GM19438 (cell line): Measurements from ENCODE around the gene INSL3.
"Not testable (repeated sequence)": the region's sequence is repeated elsewhere in the genome, so short reads cannot be mapped to it uniquely, and the experiment has no call there.

ENCODE experiments used
- ATAC-seq: cut with Tn5 transposase; IDR thresholded peaks from one replicate; pipeline ENCODE4 v1.9.1; 2021; ENCODE audit warnings: low read depth; ENCODE audit not compliant: unreplicated experiment

Gene INSL3

DNA sequence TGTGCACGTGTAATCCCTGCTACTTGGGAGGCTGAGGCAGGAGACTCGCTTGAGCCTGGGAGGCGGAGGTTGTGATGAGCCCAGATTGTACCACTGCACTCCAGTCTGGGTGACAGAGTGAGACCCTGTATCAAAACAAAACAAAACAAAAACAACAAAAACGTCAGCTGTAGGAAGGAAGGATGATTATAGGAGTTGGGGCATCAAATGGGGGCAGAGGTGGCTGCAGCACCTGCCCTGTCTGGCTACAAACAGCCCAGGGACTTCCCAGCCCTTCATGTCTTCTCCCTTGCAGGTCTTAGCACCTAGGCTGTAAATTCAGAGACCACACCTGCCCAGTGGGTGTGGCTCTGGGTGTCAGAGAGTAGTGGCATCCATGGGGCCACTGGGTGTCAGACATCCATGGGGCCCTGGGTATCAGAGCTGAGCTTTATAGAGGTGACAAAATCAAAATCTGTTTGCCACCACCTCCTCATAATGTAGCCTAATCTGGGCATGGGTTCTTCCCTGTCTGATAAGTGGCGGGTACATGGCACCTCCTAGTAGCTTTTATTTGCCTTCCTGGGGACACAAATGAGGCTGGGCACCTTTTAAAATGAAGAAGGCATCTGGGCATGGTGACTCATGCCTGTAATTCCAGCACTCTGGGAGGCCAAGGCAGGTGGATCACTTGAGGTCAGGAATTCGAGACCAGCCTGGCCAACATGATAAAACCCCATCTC is 31.1 kb downstream of the INSL3 start:
- no peak for ATAC-seq

DNA sequence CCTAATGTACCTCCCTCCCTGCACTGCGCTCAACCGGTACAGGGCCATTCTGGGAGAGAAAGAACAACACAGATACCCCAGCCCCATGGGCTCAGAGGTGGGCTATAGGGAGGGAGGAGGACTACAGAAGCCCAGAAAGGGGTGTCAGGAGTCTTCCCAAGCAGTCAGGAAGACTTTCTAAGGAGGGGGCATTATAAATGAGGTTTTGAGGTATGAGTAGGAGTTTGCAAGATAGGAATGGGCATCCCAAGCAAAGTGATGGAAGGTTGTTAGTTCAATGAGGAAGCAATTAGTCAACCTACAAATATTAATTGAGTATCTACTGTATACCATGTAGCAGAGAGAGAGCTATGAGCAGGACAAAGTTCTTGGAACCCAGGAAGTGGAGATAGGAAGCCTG is 32.7 kb downstream of the INSL3 start:
- no peak for ATAC-seq

DNA sequence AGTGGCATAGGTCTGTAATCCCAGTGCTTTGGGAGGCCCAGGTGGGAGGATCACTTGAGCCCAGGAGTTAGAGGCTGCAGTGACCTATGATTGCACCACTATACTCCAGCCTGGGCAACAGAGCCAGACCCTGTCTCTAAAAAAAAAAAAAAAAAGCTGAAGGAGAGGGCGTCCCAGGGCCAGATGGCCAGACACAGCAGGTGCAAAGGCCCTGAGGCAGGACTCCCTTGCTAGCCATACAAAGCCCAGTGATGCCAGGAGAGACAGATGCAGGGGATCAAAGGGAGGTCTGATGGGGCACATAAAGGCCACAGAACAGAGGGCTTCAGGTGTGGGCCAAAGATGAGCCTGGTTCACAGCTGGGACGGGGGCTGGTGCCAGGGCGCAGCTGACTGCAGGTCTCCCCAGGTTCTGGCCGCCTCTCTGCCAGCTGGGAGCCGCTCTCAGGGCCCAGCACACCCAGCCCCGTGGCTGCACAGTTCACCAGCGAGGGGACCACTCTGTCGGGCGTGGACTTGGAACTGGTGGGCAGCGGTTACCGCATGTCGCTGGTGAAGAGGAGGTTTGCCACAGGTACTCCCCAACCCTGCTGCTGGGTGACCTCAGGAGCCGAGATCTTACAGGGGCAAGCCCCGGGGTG is 33.9 kb downstream of the INSL3 start:
- no peak for ATAC-seq

GRCh38 chr19:17784201-17785008 is 36.9 kb downstream of the INSL3 start:
- ATAC-seq, result no peak

DNA sequence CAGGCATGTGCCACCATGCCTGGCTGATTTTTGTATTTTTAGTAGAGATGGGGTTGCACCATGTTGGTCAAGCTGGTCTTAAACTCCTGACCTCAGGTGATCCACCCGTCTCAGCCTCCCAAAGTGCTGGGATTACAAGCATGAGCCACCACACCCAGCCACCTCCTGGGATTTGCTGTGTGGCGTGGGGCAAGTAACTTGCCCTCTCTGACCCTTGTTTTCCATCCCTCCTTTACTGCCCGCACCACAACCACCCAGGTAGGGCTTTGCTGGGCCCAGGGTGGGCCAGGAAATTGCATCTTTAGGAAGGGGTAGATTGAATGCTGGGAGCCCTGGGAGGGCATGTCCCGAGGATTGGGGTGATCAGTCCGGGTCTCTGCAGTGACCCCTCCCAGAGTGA is 37.6 kb downstream of the INSL3 start:
- ATAC-seq, result not testable (repeated sequence)

DNA sequence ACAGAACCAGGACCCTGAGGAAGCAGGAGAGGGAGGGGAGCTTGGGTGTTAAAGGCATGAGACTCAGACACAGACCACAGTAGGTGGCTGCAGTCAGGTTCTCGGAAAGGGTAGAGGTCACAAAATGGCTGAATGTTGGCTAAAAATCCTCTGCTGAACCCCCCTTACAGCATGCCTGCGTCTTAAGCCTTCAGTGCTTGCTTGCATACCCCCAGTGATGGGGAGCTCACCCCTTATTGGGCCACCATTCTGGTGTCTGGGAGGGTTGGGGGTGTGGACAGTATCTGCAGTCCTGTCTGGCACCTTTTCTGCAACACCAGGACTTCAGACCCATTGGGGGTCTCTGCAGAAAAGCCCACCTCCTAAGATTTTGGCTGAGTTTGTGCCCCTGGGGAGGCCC is 40.5 kb downstream of the INSL3 start:
- ATAC-seq, result no peak

- no peak for ATAC-seq
Measured at GRCh38 chr19:17778968-17779929, 42.1 kb downstream of the INSL3 start.

GRCh38 chr19:17778251-17778967 is 42.9 kb downstream of the INSL3 start:
- no peak for ATAC-seq

DNA sequence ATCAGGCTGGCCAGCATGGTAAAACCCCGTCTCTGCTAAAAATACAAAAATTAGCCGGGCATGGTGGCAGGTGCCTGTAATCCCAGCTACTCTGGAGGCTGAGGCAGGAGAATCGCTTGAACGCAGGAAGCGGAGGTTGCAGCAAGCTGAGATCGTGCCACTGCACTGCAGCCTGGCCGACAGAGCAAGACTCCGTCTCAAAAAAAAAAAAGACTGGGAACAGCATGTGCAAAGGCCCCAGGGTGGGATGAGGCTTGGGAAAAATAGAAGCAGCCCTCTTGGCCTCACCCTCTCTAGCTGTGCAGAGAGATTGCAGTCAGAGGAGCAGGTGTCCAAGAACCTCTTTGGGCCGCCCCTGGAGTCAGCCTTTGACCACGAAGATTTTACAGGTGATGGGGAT is 43.5 kb downstream of the INSL3 start:
- ATAC-seq, result not testable (repeated sequence)

DNA sequence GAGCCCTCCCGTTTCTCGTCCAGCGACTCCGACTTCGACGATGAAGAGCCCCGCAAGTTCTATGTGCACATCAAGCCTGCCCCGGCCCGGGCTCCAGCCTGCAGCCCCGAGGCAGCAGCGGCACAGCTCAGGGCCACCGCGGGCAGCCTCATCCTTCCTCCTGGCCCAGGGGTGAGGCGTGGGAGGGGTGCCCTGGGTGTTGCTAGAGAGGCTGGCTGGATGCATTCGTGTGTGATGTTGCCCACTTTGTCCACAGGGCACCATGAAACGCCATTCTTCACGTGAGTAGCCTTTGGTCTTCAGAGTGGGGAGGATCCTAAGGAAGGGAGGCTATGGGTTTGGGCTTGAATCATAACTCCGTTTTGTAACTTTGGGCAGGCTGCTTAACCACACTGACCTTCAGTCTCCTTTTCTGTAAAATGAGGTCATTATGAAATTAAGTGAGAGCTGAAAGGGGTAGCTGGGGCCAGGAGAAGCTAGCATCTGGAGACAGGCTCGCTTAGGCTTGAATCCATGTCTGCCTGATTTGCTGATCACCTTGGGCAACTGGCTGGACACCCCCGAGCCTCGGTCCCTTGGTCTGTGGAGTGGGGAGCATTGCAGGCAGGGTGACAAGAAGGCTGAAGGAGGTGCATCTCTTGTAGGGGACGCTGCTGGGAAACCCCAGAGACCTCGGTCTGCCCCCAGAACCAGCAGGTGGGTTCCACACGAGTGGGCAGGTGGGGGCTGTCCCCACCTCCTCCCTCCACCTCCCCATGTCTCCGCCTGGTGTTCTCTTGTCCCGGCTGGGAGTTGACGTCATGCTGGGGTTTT is 45.1 kb downstream of the INSL3 start:
- ATAC-seq, result no peak

DNA sequence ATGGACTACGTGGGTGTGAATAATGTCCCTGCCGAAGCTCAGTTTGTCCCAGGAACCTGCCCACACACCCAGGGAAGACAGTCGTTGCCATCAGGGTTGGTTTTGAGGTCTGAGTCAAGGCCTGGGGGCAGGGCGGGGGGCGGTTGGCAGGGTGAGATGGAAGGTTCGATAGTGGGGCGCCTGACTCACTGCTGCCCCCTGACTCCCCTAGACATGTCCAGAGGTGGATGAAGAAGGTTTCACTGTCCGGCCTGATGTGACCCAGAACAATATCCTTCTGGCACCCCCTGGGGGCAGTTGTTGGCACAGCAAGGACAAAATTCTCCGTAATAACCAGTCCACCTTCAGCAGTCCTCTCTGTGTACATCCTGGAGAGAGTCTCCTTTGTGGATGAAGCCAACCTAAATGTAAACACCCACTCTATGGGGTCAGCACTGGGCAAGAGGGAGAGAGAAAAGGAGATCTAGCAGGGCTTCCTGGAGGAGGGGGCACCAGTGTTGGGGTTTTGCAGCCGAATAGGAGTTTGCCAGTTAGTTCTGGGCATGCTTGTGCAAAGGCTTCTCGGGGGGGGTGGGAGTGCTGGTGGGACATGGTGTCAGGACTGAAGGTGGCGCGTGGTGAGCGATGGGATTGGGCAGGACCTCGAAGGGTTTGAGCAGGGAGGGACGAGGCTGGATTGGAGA is 45.9 kb downstream of the INSL3 start:
- ATAC-seq, result no peak

GRCh38 chr19:17772172-17772571 is 49.1 kb downstream of the INSL3 start:
- no peak for ATAC-seq

DNA sequence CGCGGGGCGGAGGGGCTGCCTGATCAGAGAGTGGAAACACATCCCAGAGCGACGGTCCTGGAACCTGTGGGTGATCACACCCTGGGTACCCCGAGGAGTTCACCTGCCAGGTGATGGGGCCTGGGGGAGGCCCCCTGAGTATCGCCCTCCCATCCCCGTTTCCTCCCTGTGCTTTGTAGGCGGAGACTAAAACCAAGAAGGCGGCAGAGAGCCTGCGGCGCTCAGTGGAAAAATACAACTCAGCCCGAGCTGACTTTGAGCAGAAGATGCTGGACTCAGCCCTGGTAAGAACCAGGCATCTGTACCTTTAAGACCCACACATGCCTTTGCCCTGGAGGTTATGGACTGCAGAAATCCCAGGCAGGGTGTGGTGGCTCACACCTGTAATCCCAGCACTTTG is 50.7 kb downstream of the INSL3 start:
- no peak for ATAC-seq

DNA sequence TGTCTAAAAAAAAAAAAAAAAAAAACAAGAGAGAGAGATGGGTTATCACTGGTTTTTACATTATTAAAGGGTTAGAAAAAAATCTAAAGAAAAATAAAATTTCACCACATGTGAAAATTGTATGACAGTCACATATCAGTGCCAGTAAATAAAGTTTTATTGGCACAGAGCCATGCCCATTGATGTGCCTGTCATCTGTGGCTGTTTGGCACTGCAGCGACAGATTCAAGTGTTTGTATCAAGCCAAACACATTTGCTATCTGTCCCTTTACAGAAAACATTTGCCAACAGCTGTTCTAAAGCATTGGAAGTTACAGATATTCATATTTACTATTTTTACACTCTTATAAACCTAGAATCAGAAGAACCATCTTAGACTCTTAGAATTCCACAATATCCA is 53.8 kb downstream of the INSL3 start:
- ATAC-seq, result no peak

DNA sequence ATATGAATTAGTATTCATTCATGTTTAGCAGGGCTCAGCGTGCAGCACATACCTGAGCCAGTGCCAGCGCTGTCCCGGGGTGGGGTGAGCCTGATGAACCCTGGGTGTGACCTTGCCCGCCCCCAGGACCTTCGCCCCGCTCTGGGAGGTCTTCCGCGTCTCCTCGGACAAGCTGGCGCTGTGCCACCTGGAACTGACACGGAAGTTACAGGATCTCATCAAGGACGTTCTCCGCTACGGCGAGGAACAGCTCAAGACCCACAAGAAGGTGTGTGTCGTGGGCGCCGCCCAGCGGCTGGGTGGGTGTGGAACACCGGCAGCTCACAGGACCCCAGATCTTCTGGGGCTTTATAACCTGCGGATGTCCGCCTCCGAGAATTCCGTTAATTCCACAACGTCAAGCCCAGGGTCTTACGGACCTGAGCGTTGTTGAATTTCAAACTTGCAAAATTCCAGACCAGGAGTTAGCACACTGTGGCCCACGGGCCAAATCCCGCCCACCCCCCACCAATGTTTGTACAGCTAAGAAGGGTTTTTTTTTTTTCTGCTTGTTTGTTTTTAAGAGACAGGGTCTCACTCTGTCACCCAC is 54.7 kb downstream of the INSL3 start:
- ATAC-seq, result no peak
